Brain microvascular endothelial cell (primary cell): ENCODE measurements around the gene IL23A.

ENCODE experiments used
- DNase-seq: peaks from one replicate; pipeline ENCODE4 v3.0.0-alpha.2; 2020
- H3K27ac ChIP-seq: fragments of 250-450 bp; sonication (Bioruptor Pico); 2 replicates; pipeline ENCODE4 v1.5.1; 2020; ENCODE audit warnings: mild to moderate bottlenecking, moderate library complexity
- H3K27me3 ChIP-seq: fragments of 250-450 bp; sonication (Bioruptor Pico); replicated peaks from 2 replicates; pipeline ENCODE4 v1.5.1; 2020; ENCODE audit warnings: mild to moderate bottlenecking
- H3K36me3 ChIP-seq: fragments of 250-450 bp; sonication (Bioruptor Pico); replicated peaks from 2 replicates; pipeline ENCODE4 v1.5.1; 2020; ENCODE audit warnings: mild to moderate bottlenecking
- H3K4me3 ChIP-seq: 2 replicates; pipeline ENCODE4 v1.5.1; 2011; ENCODE audit warnings: low read depth, mild to moderate bottlenecking, control low read depth, low read length, moderate library complexity
- CTCF ChIP-seq: IDR thresholded peaks from 2 replicates; pipeline ENCODE4 v1.5.1; 2011; ENCODE audit warnings: low read depth, mild to moderate bottlenecking, moderate library complexity, low read length, control low read depth, inconsistent platforms; ENCODE audit errors: missing control alignments
- in situ Hi-C: cut with HindIII; loops from 2 replicates; pipeline ENCODE4 v1.10.0; 2017; ENCODE audit warnings: low sequenced_read_pairs, low pct_ligation_motif_present

The IL23A gene

GRCh38 chr12:56361487-56362129 lies 22.9 kb downstream of the IL23A start:
- no peaks in the 10 kb centered on the region for H3K27me3 ChIP-seq
- H3K36me3 ChIP-seq: no peaks in the 10 kb centered on the region
- TF ChIP-seq CTCF: no peak
- H3K4me3 ChIP-seq: no peak overlapping the region
- DNase-seq: no peak
- no peak overlapping the region for H3K27ac ChIP-seq
- in situ Hi-C loops: no loop called here

GRCh38 chr12:56362130-56363059 lies 23.7 kb downstream of the IL23A start, which contains the start of gene APOF:
TSS of gene APOF (minus strand) at chr12:56362857. CDS start at chr12:56362745, 112 bp downstream.
- TF ChIP-seq CTCF: no peak
- Histone ChIP-seq H3K4me3 (no peak within 1 kb of the TSS), H3K27ac (no peak within 1 kb of the TSS), H3K36me3 (no peaks in the 10 kb centered on the region), H3K27me3 (no peaks in the 10 kb centered on the region)
- no peak for DNase-seq
- in situ Hi-C loops: no loop called here

GRCh38 chr12:56366948-56367347 lies 28.3 kb downstream of the IL23A start:
- Histone ChIP-seq H3K27me3 (no peaks in the 10 kb centered on the region), H3K4me3 (no peak overlapping the region), H3K36me3 (no peaks in the 10 kb centered on the region), H3K27ac (no peak overlapping the region)
- no peak for TF ChIP-seq CTCF
- DNase-seq: no peak
- in situ Hi-C loops: no loop called here

GRCh38 chr12:56373515-56373914 lies 34.8 kb downstream of the IL23A start:
- DNase-seq: no peak
- Histone ChIP-seq H3K27me3 (no peaks in the 10 kb centered on the region), H3K27ac (no peak overlapping the region), H3K36me3 (no peaks in the 10 kb centered on the region), H3K4me3 (no peak overlapping the region)
- TF ChIP-seq CTCF: no peak
- in situ Hi-C loops: no loop called here

DNA sequence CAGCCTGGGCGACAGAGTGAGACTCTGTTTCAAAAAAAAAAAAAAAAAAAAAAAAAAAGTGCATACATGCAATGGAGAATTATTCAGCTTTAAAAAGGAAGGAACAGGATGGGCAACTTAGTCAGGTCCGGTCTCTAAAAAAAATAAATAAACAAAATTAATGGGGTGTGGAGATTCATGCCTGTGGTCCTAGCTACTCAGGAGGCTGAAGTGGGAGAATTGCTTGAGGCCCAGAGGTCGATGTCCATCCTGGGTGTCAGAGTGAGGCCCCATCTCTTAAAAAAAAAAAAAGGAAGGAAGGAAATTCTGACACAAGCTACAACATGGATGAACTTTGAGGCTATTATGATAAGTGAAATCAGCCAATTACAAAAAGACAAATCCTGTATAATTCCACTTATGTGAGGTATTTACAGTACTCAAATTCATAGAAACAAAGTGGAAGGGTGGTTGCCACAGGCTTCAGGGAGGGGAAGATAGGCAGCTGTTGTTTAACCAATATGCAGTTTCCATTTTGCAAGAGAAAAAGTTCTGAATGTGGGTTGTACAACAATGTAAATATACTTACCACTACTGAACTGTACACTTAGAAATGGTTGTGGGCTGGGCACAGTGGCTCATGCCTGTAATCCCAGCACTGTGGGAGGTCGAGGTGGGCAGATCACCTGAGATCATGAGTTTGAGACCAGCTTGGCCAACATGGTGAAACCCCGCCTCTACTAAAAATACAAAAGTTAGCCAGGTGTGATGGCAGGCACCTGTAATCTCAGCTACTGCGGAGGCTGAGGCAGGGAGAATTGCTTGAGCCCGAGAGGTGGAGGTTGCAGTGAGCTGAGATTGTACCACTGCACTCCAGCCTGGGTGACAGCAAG lies 36.3 kb downstream of the IL23A start:
- Histone ChIP-seq H3K4me3 (no peak overlapping the region), H3K36me3 (no peaks in the 10 kb centered on the region), H3K27ac (no peak overlapping the region), H3K27me3 (no peaks in the 10 kb centered on the region)
- DNase-seq: no peak
- in situ Hi-C loops: no loop called here
- TF ChIP-seq CTCF: no peak
